K562 (cell line): ENCODE data around the gene FBXO9. TPM values are rescaled to one million over a fixed set of nuclear protein-coding genes. Genes with fewer than 3 reads are reported as not detected.

Source experiments
- ATF3 ChIP-seq, 2 experiments: fragments of 450-650 bp in 1 of 2; sonication (generic) in 1 of 2; formaldehyde crosslinking in 1 of 2; IDR thresholded peaks in 1 of 2; conservative IDR thresholded peaks in 1 of 2; 2 replicates each; pipeline versions ENCODE4 v1.6.1 to v1.8.1; 2016 to 2023; ENCODE audit warnings: mild to moderate bottlenecking in 2 of 2, moderate library complexity in 2 of 2, inconsistent platforms in 1 of 2, missing genetic modification reagents in 1 of 2
- EHMT2 ChIP-seq: fragments of 450-650 bp; IDR thresholded peaks from 2 replicates; pipeline ENCODE4 v1.6.1; 2018; ENCODE audit warnings: antibody characterized with exemption
- ELF1 ChIP-seq: fragments of 200-800 bp; sonication (Bioruptor generic); IDR thresholded peaks from 2 replicates; pipeline ENCODE4 v1.6.1; 2016; ENCODE audit warnings: missing genetic modification characterization, missing compliant biosample characterization
- KDM1A ChIP-seq, 2 experiments: fragments of 450-650 bp; IDR thresholded peaks; 2 replicates each; pipeline ENCODE4 v1.6.1; 2016; ENCODE audit warnings: mild to moderate bottlenecking in 2 of 2
- KHSRP ChIP-seq: fragments of 450-650 bp; IDR thresholded peaks from 2 replicates; pipeline ENCODE4 v1.6.1; 2017
- RB1 ChIP-seq: fragments of 450-650 bp; IDR thresholded peaks from 2 replicates; pipeline ENCODE4 v1.6.1; 2017; ENCODE audit warnings: low read depth, mild to moderate bottlenecking
- RBFOX2 ChIP-seq: fragments of 200-400 bp; formaldehyde crosslinking; IDR thresholded peaks from 2 replicates; pipeline ENCODE4 v1.6.1; 2017; ENCODE audit warnings: low read depth, mild to moderate bottlenecking, low read length, moderate library complexity
- SAP30 ChIP-seq: fragments of 200-600 bp; sonication (generic); IDR thresholded peaks from 2 replicates; pipeline ENCODE4 v1.6.1; 2012; ENCODE audit warnings: borderline replicate concordance, low read depth, mild to moderate bottlenecking, moderate library complexity, low read length, control low read depth, inconsistent platforms; ENCODE audit not compliant: insufficient read depth, poor library complexity, severe bottlenecking
- SMAD2 ChIP-seq: fragments of 150-350 bp; IDR thresholded peaks from 2 replicates; pipeline ENCODE4 v1.6.1; 2014; ENCODE audit warnings: low read depth, mild to moderate bottlenecking, low read length
- TCF15 ChIP-seq: fragments of 250-450 bp; sonication (Bioruptor Pico); IDR thresholded peaks from 2 replicates; pipeline ENCODE4 v1.8.0; 2022; ENCODE audit warnings: moderate library complexity, mild to moderate bottlenecking, inconsistent platforms
- TEAD2 ChIP-seq: fragments of 450-650 bp; IDR thresholded peaks from 2 replicates; pipeline ENCODE4 v1.6.1; 2016; ENCODE audit warnings: missing genetic modification characterization, control low read depth, missing compliant biosample characterization
- USF1 ChIP-seq: sonication (generic); formaldehyde crosslinking; IDR thresholded peaks from 2 replicates; pipeline ENCODE4 v1.9.0; 2022; ENCODE audit warnings: mild to moderate bottlenecking, missing genetic modification reagents
- ZBTB11 ChIP-seq, 3 experiments: fragments of 200-800 bp in 1 of 3; fragments of 250-450 bp in 1 of 3; fragments of 450-650 bp in 1 of 3; sonication (Bioruptor Pico) in 1 of 3; sonication (Bioruptor generic) in 1 of 3; formaldehyde crosslinking in 1 of 3; IDR thresholded peaks; 2 replicates each; pipeline versions ENCODE4 v1.6.1 to v1.8.0; 2016 to 2022; ENCODE audit warnings: mild to moderate bottlenecking in 2 of 3, missing genetic modification characterization in 2 of 3, missing compliant biosample characterization in 1 of 3, moderate library complexity in 1 of 3
- ZBTB34 ChIP-seq: fragments of 250-450 bp; sonication (Bioruptor Pico); IDR thresholded peaks from 2 replicates; pipeline ENCODE4 v1.8.0; 2021; ENCODE audit warnings: mild to moderate bottlenecking, moderate library complexity
- ZBTB9 ChIP-seq: fragments of 450-650 bp; formaldehyde crosslinking; IDR thresholded peaks from 2 replicates; pipeline ENCODE4 v1.4.0; 2020; ENCODE audit warnings: mild to moderate bottlenecking, moderate library complexity
- ZKSCAN3 ChIP-seq: fragments of 250-450 bp; sonication (Bioruptor Pico); IDR thresholded peaks from 2 replicates; pipeline ENCODE4 v1.4.0; 2020
- ZKSCAN8 ChIP-seq: fragments of 200-800 bp; sonication (Bioruptor generic); IDR thresholded peaks from 2 replicates; pipeline ENCODE4 v1.6.1; 2016; ENCODE audit warnings: missing genetic modification characterization, missing compliant biosample characterization
- ZNF766 ChIP-seq: fragments of 200-800 bp; sonication (Bioruptor generic); conservative IDR thresholded peaks from 2 replicates; pipeline ENCODE4 v1.6.1; 2016; ENCODE audit warnings: missing genetic modification characterization, missing compliant biosample characterization
- polyA plus RNA-seq, 8 experiments: library from polyadenylated mRNA; depleted of rRNA in 4 of 8; stranded (reverse) in 5 of 8; unstranded in 3 of 8; fragments of >200 nt; fragmentation: Nextera tagmentation in 2 of 8; fragmentation: Illumina TruSeq in 1 of 8; extraction: Ambion mirVana in 2 of 8; extraction: Trizol in 1 of 8; gene quantifications; 2 replicates each; pipeline versions ENCODE4 v1.2.1 to v1.2.3, GENCODE V29; 2011 to 2014; ENCODE audit warnings: inconsistent platforms in 1 of 8, missing spikeins in 1 of 8
- total RNA-seq, 7 experiments: library from RNA; depleted of rRNA in 6 of 7; stranded (reverse); fragments of >200 nt in 6 of 7; fragmentation: Illumina TruSeq in 2 of 7; extraction: Trizol in 2 of 7; gene quantifications; 2 replicates each; pipeline versions ENCODE4 v1.2.1 to v1.2.3, GENCODE V29; 2011 to 2021; ENCODE audit warnings: low replicate concordance in 1 of 7

FBXO9 gene
- total and polyA plus RNA-seq, 9 of the 15 experiments (the other 6 are each of a cell fraction or from before 2014, with no cell fraction given): 10.1 to 85.3 (median 51.4) TPM

GRCh38 chr6:53020005-53020744 lies 45.0 kb upstream of the FBXO9 start (continued):
- TF ChIP-seq ZBTB11 (CRISPR knock-in tag; IDR thresholded peaks at IDR 0.05) (no peak; a peak in 1 of 6 replicates), ELF1 (tag) (peak; percentile 33; the same call in 1 of the 2 replicates), USF1 (CRISPR knock-in tag) (no peak), ZKSCAN8 (no peak), TEAD2 (tag) (no peak), ZBTB34 (CRISPR knock-in tag) (no peak), SMAD2 (no peak), RBFOX2 (no peak), ZBTB9 (no peak), KDM1A (IDR thresholded peaks at IDR 0.05) (0 out of 4 replicates have a peak, but pooled peaks of 1 of the 2 experiments have one; percentile 32), EHMT2 (0 out of 2 replicates have a peak, but pooled peaks have one; percentile 18), KHSRP (no peak), ZNF766 (CRISPR knock-in tag) (0 out of 2 replicates have a peak, but pooled peaks have one; percentile 51), RB1 (no peak), ZKSCAN3 (CRISPR knock-in tag) (no peak), SAP30 (no peak), TCF15 (no peak), ATF3 (IDR thresholded peaks at IDR 0.05) (0 out of 2 replicates have a peak, but pooled peaks have one; percentile 17), ATF3 (CRISPR knock-in tag; conservative IDR thresholded peaks at IDR 0.05) (no peak)
